Left lung (tissue), 10 donors: ENCODE results near the gene FOXO1. TPM values are rescaled to one million over a fixed set of nuclear protein-coding genes. Genes with fewer than 3 reads are reported as not detected.

Experiments
- ATAC-seq: fragments of 200-7000 bp; cut with Tn5 transposase; one replicate; pipeline ENCODE4 v1.9.1; 2020; ENCODE audit warnings: moderate library complexity
- DNase-seq, 4 donors: peaks; one replicate each; pipeline ENCODE4 v3.0.0-alpha.2; 2013 to 2020
- H3K27ac ChIP-seq, 2 donors: fragments of 200-600 bp; sonication (generic) in 1 of 2; one replicate each; pipeline versions ENCODE4 v1.5.0 to v1.8.0; 2020 to 2021
- H3K27me3 ChIP-seq, 2 donors: fragments of 200-600 bp; sonication (generic) in 1 of 2; one replicate each; pipeline versions ENCODE4 v1.5.0 to v1.8.0; 2020 to 2021
- H3K36me3 ChIP-seq, 2 donors: fragments of 200-600 bp; sonication (generic) in 1 of 2; one replicate each; pipeline versions ENCODE4 v1.5.0 to v1.8.0; 2020 to 2021
- H3K4me1 ChIP-seq, 2 donors: fragments of 200-600 bp; one replicate each; pipeline ENCODE4 v1.8.0; 2021
- H3K4me3 ChIP-seq, 2 donors: fragments of 200-600 bp; sonication (generic) in 1 of 2; one replicate each; pipeline versions ENCODE4 v1.5.0 to v1.8.0; 2020 to 2021; ENCODE audit warnings: mild to moderate bottlenecking in 1 of 2
- H3K9me3 ChIP-seq, 2 donors: fragments of 200-600 bp; sonication (generic) in 1 of 2; one replicate each; pipeline versions ENCODE4 v1.5.0 to v1.8.0; 2020 to 2021
- intact Hi-C, 2 donors: fragments of 100-400 bp; cut with DNase I; formaldehyde crosslinking; loops; one replicate each; pipeline versions ENCODE4 v1.11.2 to v1.14.2; 2022
- polyA plus RNA-seq, 6 donors: library from polyadenylated mRNA; unstranded; fragments of 120-200 nt; gene quantifications; one replicate each; pipeline ENCODE4 v1.2.1, GENCODE V29; 2013; ENCODE audit not compliant: insufficient read length in 6 of 6
- total RNA-seq, 2 donors: library from RNA; stranded (reverse); fragmentation: NEBNext Ultra II Directional; extraction: Animal tissue kit (Norgen Biotek cat#: 25700); gene quantifications; one replicate each; pipeline ENCODE4 v1.2.1, GENCODE V29; 2021
- TF ChIP-seq, protein P1 (sequence below), 2 donors: fragments of 200-600 bp; sonication (generic) in 1 of 2; IDR thresholded peaks; one replicate each; pipeline versions ENCODE4 v1.5.0 to v1.8.0; 2021; ENCODE audit warnings: antibody characterized with exemption in 2 of 2
- donor health status: DM: no; HTN: yes; CAD: no.
- donor health status: DM: no; HTN: no; CAD: no.

The FOXO1 gene
- total and polyA plus RNA-seq, 8 donors: 12.1 to 24.0 (median 13.8) TPM

DNA sequence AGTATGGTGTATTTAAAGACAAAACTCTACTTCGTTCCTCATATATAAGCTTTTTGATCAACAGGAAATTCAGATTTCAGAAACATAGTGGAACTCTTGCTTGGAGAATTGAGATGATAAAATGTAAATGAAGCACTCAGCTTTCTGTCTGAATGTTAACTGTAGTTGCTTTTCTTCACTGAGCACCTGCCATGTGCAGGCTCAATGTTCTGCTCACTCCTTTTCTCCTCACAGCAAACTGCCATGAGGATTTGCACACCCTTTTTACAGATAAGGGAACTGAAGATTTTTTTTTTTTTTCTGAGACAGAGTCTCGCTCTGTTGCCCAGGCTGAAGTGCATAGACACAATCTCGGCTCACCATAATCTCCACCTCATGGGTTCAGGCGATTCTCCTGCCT, 28.0 kb upstream of the FOXO1 start:
- DNase-seq (no peak), ATAC-seq (no peak)
- Histone ChIP-seq H3K36me3 (no peaks in the 10 kb centered on the region), H3K4me3 (no peak overlapping the region), H3K27ac (no peak overlapping the region), H3K27me3 (no peaks in the 10 kb centered on the region), H3K4me1 (no peaks in the 10 kb centered on the region), H3K9me3 (no peaks in the 10 kb centered on the region)
- intact Hi-C loops: loop anchor here in 1 of 2 donors (10.0 kb wide), 1 partner anchor 1010 kb away; no protein-coding TSS in a partner anchor
- TF ChIP-seq, protein P1, sequence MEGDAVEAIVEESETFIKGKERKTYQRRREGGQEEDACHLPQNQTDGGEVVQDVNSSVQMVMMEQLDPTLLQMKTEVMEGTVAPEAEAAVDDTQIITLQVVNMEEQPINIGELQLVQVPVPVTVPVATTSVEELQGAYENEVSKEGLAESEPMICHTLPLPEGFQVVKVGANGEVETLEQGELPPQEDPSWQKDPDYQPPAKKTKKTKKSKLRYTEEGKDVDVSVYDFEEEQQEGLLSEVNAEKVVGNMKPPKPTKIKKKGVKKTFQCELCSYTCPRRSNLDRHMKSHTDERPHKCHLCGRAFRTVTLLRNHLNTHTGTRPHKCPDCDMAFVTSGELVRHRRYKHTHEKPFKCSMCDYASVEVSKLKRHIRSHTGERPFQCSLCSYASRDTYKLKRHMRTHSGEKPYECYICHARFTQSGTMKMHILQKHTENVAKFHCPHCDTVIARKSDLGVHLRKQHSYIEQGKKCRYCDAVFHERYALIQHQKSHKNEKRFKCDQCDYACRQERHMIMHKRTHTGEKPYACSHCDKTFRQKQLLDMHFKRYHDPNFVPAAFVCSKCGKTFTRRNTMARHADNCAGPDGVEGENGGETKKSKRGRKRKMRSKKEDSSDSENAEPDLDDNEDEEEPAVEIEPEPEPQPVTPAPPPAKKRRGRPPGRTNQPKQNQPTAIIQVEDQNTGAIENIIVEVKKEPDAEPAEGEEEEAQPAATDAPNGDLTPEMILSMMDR (IDR thresholded peaks at IDR 0.05): no peak

GRCh38 chr13:40692946-40693345, 26.5 kb upstream of the FOXO1 start:
- H3K36me3 ChIP-seq: no peaks in the 10 kb centered on the region
- ATAC-seq: no peak
- H3K4me1 ChIP-seq: no peaks in the 10 kb centered on the region
- H3K27ac ChIP-seq: no peak overlapping the region
- no peak for DNase-seq
- TF ChIP-seq, protein P1 (IDR thresholded peaks at IDR 0.05): no peak
- H3K27me3 ChIP-seq: no peaks in the 10 kb centered on the region
- H3K4me3 ChIP-seq: no peak overlapping the region
- intact Hi-C loops: loop anchor here in 1 of 2 donors (10.0 kb wide), 1 partner anchor 1008 kb away; no protein-coding TSS in a partner anchor
- no peaks in the 10 kb centered on the region for H3K9me3 ChIP-seq

DNA sequence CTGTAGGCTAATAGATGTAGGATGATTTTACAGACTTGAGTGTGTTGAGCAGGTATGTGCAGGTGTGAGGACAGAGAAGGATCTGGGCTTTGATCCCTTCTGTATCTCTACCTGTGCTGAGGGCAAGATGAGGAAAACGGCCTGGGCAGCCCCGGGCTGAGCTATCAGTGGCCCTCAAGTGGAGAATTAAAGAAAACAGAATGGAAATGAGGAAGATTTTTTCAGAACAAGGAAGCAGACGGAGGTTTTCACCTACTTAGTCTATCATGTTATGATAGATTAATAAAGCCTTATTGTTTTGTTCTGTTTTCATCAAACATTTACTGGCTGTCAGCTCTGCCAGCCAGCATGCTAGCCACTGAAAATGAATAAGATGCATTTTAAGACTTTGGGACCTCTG, 22.3 kb upstream of the FOXO1 start:
- H3K36me3 ChIP-seq: no peaks in the 10 kb centered on the region
- no peak for ATAC-seq
- H3K27me3 ChIP-seq: no peaks in the 10 kb centered on the region
- TF ChIP-seq, protein P1 (IDR thresholded peaks at IDR 0.05): no peak
- no peak overlapping the region for H3K27ac ChIP-seq
- intact Hi-C loops: loop anchor here in 1 of 2 donors (10.0 kb wide), 1 partner anchor 624 kb away; no protein-coding TSS in a partner anchor
- H3K9me3 ChIP-seq: no peaks in the 10 kb centered on the region
- H3K4me3 ChIP-seq: no peak overlapping the region
- no peak for DNase-seq
- H3K4me1 ChIP-seq: no peaks in the 10 kb centered on the region

GRCh38 chr13:40682449-40683240, 16.2 kb upstream of the FOXO1 start:
- DNase-seq (no peak), ATAC-seq (peak; percentile 58)
- Histone ChIP-seq H3K27ac (no peak overlapping the region), H3K9me3 (no peaks in the 10 kb centered on the region), H3K27me3 (no peaks in the 10 kb centered on the region), H3K4me3 (no peak overlapping the region), H3K36me3 (no peaks in the 10 kb centered on the region), H3K4me1 (peaks cover 0 to 6% of the 10 kb centered on the region in 2 donors)
- intact Hi-C loops: loop anchor here in 1 of 2 donors (10.0 kb wide), 1 partner anchor 618 kb away; no protein-coding TSS in a partner anchor
- TF ChIP-seq, protein P1 (IDR thresholded peaks at IDR 0.05): peak; percentile 57 to 58

DNA sequence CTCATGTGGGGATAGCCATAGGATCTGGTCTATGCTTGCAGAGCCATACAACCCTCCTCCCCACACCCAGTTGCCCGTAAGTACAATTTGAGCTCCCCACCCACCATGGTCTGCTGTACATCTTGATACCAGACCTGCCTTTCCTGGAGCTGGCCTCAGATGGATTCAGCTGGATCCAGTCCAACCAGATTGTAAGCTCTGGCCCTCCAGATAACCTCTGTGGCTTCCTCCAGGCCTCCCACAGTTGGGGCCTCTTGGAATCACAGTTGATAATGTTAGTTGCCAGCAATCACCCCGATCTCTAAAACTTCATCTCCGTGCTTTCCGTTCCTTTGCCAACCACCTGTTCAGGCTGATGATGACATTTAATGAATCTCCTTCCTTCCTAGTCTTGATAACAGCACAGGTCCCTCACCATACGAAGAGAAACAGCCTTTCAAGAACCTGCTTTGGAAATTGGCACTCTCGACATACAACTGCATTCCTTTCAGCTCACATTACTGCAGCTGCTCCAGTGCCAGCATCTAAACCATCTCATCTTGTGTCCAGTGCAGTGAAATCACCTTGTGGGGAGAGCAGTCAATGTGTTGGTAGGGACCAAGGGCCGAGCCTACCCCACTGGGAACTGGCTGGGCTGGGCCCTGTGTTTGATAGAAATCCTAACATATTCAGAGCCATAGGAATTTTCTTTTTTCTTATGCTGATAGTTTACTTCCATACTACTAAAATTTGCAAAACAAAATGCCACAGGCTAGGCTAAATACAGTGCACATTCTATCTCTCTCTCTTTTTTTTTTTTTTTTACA, 15.1 kb upstream of the FOXO1 start:
- Histone ChIP-seq H3K4me3 (no peak overlapping the region), H3K27me3 (no peaks in the 10 kb centered on the region), H3K27ac (no peak overlapping the region), H3K36me3 (no peaks in the 10 kb centered on the region), H3K4me1 (peaks cover 0 to 6% of the 10 kb centered on the region in 2 donors), H3K9me3 (no peaks in the 10 kb centered on the region)
- ATAC-seq (no peak), DNase-seq (no peak)
- intact Hi-C loops: loop anchor here in 1 of 2 donors (10.0 kb wide), 1 partner anchor 617 kb away; no protein-coding TSS in a partner anchor
- TF ChIP-seq, protein P1 (IDR thresholded peaks at IDR 0.05): no peak
